ENCODE data around the gene UBE2E2.

UBE2E2 gene

DNA sequence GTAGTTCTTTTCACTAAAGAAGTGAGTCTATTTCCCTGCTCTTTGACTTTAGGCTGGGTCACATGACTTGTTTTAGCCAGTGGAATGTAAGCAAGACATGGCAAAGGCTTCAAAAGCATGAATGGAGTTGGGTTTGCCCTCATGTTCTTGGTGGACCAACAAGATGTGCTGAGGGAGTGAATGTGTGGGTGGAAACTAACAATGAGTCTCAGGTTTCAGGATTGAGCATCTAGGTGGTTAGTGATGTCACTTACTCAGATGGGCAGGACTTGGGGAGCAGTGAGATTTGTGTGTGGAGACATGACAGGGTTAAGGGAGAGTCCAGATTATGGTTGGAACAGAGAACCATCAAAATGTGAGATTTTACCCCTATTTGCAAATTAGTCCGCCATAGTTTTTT, 421.2 kb downstream of the UBE2E2 start:
- DNase-seq (ENCODE audit: low spot score) = no peak

DNA sequence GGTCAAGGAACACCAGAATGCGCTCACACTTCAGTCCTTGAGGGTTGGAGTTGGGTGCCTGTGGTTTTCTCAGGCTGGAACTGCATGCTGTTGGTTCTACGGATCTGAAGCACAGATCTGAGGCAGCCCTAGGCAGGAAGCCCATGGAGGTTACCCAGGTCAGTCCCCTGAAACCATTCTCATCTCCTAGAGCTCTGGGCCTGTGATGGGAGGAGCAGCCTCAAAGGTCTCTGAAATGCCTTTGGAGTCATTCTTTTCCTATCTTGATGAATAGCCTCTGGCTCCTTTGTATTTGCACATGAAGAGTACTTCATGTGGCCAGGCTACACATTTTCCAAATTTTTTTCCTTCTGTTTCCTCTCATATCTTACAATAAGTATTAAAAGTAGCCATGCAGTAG, 423.3 kb downstream of the UBE2E2 start:
- DNase-seq (ENCODE audit: low spot score) = no peak

DNA sequence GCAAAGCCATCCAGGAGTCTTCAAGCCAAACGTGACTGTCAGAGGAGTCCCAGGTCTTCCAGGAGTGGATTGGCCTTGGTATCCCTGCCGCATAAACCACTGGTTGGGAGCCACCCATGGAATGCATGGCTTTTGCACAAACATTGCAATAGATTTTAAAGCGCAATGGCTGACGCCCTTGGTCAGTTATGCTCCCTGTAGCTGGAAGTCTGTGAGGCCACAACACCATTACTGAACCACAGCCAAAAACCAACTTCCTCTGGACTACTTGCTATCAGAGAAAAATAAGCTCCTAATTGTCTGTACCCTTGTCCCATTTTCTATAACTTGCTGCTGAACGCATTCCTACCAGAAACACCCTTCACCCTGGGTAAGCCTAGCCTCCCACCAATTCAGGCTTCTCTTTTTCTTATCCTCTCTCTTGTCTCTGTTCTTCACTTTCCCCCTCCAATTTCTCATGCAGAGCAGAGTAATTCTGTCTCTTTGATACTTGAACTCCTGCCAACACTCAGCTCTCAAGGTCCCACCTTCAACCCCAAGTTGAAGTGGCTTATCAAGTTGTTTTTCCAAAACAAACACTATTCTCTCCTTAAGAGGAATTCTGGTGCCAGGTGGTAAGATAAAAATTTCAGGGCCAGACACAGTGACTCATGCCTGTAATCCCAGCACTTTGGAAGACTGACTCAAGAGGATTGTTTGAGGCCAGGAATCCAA, 426.2 kb downstream of the UBE2E2 start:
- DNase-seq (ENCODE audit: low spot score) = peak; percentile 82

DNA sequence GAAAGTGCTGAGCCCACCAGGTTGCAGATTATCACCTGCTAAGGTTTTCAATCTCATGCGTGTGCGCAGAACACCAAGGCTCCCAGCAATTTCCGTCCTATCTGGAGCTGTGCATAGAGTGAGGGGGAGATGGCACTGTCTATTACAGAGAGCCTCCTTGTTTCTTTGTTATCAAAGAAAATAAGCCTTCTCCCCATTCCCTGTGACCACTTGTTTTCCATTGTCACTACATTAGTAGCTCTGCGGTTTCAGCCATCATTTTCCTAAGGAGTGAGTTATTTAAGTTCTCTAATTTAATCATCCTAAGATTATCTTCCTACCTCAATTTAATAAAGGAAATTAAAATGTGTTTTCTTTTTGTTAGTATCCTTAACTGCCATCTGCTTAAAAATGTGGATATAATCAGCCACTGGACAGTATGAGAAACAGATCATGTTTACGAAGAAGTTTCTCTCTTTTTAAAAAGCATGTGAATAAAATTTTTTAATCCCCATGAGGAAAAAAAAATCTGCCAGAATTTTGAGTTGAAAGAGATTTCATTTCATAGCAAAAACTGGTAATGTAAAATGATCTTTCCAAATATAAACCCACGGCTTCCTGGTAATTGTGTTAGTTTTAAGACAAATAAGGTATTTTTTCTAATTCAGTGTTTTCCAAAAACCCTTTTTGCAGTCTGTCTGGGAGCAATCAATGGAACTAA, 430.3 kb downstream of the UBE2E2 start:
- no peak for DNase-seq (ENCODE audit: low spot score)

DNA sequence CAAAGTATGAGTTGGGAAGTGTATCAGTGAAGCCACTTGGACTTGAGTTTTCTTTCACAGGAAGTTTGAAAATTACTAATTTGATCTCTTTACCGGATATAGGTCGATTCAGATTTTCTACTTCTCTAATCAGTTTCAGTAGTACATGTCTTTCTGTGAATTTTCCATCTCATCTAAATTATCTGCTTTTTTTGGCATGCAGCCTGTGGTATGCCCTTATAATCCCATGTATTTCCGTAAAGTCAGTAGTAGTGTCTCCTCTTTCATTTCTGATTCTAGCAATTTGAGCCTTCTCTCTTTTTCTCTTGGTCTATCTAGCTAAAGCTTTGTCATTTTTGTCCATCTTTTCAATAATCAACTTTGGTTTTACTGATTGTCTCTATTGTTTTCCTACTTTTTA, 434.2 kb downstream of the UBE2E2 start:
- no peak for DNase-seq (ENCODE audit: low spot score)

DNA sequence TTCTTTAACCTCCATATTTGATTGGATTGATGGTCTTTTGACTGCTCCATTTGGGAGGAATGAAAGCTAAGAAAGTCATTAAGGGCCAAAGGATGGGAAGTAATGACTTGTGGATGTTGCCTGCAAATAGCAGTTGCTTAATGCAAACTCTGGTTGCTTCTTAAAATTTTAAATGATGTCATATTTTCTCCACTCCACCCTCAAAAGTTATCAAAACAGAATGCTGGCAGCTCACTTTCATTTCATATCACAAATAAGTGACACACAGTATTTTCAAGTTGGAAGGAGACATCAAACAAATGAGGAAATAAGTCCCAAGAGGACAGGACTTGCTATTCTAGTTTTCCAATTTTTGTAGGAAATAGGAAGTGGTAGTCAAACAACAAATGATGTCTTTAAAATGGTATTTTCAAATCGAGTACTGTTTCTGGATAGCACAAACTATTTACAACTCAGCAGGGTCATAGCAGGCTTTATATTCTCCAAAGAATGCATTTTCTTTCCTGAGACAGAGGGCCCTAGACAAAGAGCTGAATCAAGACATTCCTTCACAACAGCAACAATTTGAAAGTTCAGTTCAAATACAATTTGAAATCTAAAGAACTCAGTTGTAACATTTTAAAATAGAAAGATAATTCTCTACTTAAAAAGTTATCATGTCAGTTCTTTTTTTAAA, 437.5 kb downstream of the UBE2E2 start:
- DNase-seq (ENCODE audit: low spot score) = no peak

Measured in LoVo (cell line).